Measurements from ENCODE around the gene AQP3. TPM values are rescaled to one million over a fixed set of nuclear protein-coding genes. Genes with fewer than 3 reads are reported as not detected.
"Not testable (repeated sequence)": the region's sequence is repeated elsewhere in the genome, so short reads cannot be mapped to it uniquely, and the experiment has no call there.

The AQP3 gene
- total RNA-seq, 2 experiments from 2014 or later = 2.8 to 10.4 TPM

GRCh38 chr9:33434317-33435105, 12.9 kb downstream of the AQP3 start:
- CTCF ChIA-PET = interaction anchor here (1.2 to 4.6 kb wide), 4 partner anchors 18 to 59 kb away, joined by 4 to 23 read pairs (median 10); no protein-coding TSS in a partner anchor
- ATAC-seq (no peak), DNase-seq (no peak)
- H3K27ac Mint-ChIP-seq = no peak overlapping the region
- peaks cover 11% of the 10 kb centered on the region for H3K4me1 Mint-ChIP-seq
- no peak overlapping the region for H3K4me3 Mint-ChIP-seq
- no peaks in the 10 kb centered on the region for H3K36me3 Mint-ChIP-seq
- no peaks in the 10 kb centered on the region for H3K27me3 Mint-ChIP-seq
- no peaks in the 10 kb centered on the region for H3K9me3 Mint-ChIP-seq (ENCODE audit: low read depth)

DNA sequence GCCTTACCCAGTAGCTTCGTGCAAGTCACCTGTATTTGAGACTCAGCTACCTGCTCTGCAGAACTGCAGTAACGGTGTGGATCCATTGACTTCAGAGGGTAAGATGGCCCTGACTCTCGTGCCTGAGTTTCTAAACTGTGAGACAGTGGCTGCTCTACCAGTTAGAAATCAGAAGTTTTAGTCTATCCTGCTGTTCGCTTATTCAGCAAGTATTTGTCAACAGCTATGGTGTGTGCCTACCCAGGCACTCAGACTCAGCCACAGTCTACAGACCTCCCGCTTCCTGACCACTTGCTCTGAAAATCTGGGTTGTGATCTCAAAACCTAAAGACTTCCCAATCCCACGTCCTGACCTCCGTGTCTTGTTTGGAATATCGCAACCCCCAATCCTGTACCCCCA, 13.5 kb downstream of the AQP3 start:
- no peak for ATAC-seq
- Mint-ChIP-seq H3K4me3 (no peak overlapping the region), H3K27me3 (no peaks in the 10 kb centered on the region), H3K9me3 (ENCODE audit: low read depth) (no peaks in the 10 kb centered on the region), H3K36me3 (no peaks in the 10 kb centered on the region), H3K27ac (no peak overlapping the region), H3K4me1 (peaks cover 11% of the 10 kb centered on the region)
- DNase-seq = no peak
- CTCF ChIA-PET = interaction anchor here (1.2 to 4.6 kb wide), 3 partner anchors 19 to 59 kb away, joined by 4 to 23 read pairs (median 5); no protein-coding TSS in a partner anchor

GRCh38 chr9:33431420-33431819, 16.0 kb downstream of the AQP3 start:
- Mint-ChIP-seq H3K36me3 (no peaks in the 10 kb centered on the region), H3K9me3 (ENCODE audit: low read depth) (no peaks in the 10 kb centered on the region), H3K27me3 (no peaks in the 10 kb centered on the region), H3K4me1 (peaks cover 5% of the 10 kb centered on the region), H3K27ac (no peak overlapping the region), H3K4me3 (no peak overlapping the region)
- ATAC-seq (no peak), DNase-seq (no peak)
- CTCF ChIA-PET = interaction anchor here (1.0 to 4.6 kb wide), 6 partner anchors 17 to 57 kb away, joined by 3 to 23 read pairs (median 5); no protein-coding TSS in a partner anchor

DNA sequence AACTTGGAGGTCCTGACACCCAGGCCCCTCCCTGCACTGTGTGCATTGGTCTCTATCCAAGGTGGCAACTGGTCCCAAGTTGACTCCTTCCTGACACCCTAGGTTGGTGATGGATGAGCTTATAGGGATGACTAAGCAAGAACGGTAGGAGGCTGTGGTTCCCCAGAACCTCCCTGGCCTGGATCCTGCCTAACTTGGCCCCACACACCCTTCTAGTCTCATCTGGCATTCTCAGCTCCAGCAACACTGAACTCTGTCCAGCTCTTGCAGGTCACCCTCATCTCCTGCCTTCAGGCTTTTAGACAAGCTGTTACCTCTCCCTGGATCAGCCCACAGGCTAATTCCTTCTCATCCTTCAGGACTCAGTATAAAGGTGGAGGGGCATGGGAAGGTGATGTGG, 16.5 kb downstream of the AQP3 start:
- no peak overlapping the region for H3K27ac Mint-ChIP-seq
- H3K4me3 Mint-ChIP-seq = no peak overlapping the region
- CTCF ChIA-PET = interaction anchor here (0.7 to 4.6 kb wide), 6 partner anchors 16 to 57 kb away, joined by 3 to 23 read pairs (median 4); no protein-coding TSS in a partner anchor
- no peak for DNase-seq
- H3K27me3 Mint-ChIP-seq = no peaks in the 10 kb centered on the region
- H3K9me3 Mint-ChIP-seq (ENCODE audit: low read depth) = no peaks in the 10 kb centered on the region
- no peaks in the 10 kb centered on the region for H3K36me3 Mint-ChIP-seq
- no peak for ATAC-seq
- H3K4me1 Mint-ChIP-seq = peaks cover 5% of the 10 kb centered on the region

DNA sequence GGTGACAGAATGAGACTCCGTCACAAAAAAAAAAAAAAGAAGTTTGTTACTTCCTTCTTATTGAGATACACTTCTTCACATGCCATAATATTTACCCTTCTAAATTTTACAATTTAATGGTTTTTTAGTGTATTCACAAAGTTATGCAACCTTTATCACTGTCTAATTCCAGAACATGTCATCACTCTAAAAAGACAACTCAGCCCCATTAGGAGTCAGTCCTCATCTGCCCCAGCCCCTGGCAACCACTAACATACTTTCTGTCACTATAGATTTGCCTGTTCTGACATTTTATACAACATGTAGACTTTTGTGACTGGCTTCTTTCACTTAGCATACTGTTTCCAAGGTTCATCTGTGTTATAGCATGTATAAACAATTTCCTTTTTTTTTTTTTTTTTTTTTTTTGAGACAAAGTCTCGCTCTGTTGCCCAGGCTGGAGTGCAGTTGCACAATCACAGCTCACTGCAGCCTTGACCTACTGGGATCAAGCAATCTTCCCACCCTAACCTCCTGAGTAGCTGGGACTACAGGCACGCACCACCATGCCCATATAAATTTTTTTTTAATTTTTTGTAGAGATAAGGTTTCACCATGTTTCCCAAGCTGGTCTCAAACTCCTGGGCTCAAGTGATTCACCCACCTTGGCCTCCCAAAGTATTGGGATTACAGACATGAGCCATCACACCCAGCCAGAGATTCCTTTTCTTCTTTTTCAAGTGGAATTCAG, 18.0 kb downstream of the AQP3 start:
- DNase-seq (no peak), ATAC-seq (no peak)
- Mint-ChIP-seq H3K27ac (no peak overlapping the region), H3K27me3 (no peaks in the 10 kb centered on the region), H3K4me1 (peaks cover 5% of the 10 kb centered on the region), H3K4me3 (no peak overlapping the region), H3K36me3 (no peaks in the 10 kb centered on the region), H3K9me3 (ENCODE audit: low read depth) (no peaks in the 10 kb centered on the region)
- CTCF ChIA-PET = no interaction called here

DNA sequence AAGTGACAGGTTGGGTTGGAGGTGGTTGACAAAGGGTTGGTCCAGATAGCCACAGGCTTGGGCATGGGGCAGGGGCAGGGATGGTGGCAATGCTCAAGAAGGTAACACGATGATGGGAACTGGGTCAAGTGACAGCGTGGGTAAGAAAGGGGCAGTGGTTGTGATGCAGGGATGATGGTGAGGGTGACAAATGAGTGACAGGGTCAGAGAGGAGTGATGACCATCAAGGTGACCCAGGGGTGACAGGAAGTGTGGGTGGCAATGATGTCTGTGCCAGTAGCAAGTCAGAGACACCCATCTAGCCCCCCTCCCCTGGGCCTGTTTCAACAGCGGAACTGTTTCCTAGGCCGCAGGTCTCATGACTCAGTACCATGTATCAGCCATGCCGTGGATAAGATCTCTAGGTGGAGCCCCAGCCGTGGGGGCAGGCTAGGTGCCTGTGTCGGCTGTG, 20.5 kb downstream of the AQP3 start:
- no peak for DNase-seq
- ATAC-seq = no peak
- Mint-ChIP-seq H3K27me3 (no peaks in the 10 kb centered on the region), H3K9me3 (ENCODE audit: low read depth) (no peaks in the 10 kb centered on the region), H3K27ac (no peak overlapping the region), H3K36me3 (no peaks in the 10 kb centered on the region), H3K4me1 (peaks cover 2% of the 10 kb centered on the region), H3K4me3 (no peak overlapping the region)
- CTCF ChIA-PET = no interaction called here

- H3K4me1 Mint-ChIP-seq = peaks cover 3% of the 10 kb centered on the region
- DNase-seq (no peak), ATAC-seq (no peak)
- no peaks in the 10 kb centered on the region for H3K27me3 Mint-ChIP-seq
- H3K27ac Mint-ChIP-seq = no peak overlapping the region
- H3K36me3 Mint-ChIP-seq = no peaks in the 10 kb centered on the region
- CTCF ChIA-PET = interaction anchor here (1.0 kb wide), 1 partner anchor 9 kb away, joined by 3 read pairs; no protein-coding TSS in a partner anchor
- H3K9me3 Mint-ChIP-seq (ENCODE audit: low read depth) = no peaks in the 10 kb centered on the region
- H3K4me3 Mint-ChIP-seq = no peak overlapping the region
These were observed 22.3 kb downstream of the AQP3 start for GRCh38 chr9:33425128-33425533.

GRCh38 chr9:33424492-33424891, 22.9 kb downstream of the AQP3 start:
- H3K27me3 Mint-ChIP-seq; DNase-seq; H3K4me1 Mint-ChIP-seq; H3K36me3 Mint-ChIP-seq; ATAC-seq; H3K4me3 Mint-ChIP-seq; H3K27ac Mint-ChIP-seq; H3K9me3 Mint-ChIP-seq (ENCODE audit: low read depth): not testable (repeated sequence)
- CTCF ChIA-PET = interaction anchor here (1.0 kb wide), 1 partner anchor 9 kb away, joined by 3 read pairs; no protein-coding TSS in a partner anchor

DNA sequence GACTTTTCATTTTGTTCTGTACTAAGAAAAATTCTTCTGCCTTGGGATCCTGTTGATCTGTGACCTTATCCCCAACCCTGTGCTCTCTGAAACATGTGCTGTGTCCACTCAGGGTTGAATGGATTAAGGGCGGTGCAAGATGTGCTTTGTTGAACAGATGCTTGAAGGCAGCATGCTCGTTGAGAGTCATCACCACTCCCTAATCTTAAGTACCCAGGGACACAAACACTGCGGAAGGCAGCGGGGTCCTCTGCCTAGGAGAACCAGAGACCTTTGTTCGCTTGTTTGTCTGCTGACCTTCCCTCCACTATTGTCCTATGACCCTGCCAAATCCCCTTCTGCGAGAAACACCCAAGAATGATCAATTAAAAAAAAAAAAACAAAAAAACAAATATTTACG, 23.4 kb downstream of the AQP3 start:
- ATAC-seq; H3K4me1 Mint-ChIP-seq; DNase-seq; CTCF ChIA-PET; H3K4me3 Mint-ChIP-seq; H3K9me3 Mint-ChIP-seq (ENCODE audit: low read depth); H3K27me3 Mint-ChIP-seq; H3K27ac Mint-ChIP-seq; H3K36me3 Mint-ChIP-seq: not testable (repeated sequence)

GRCh38 chr9:33419708-33420303, 27.6 kb downstream of the AQP3 start:
- Mint-ChIP-seq H3K27me3 (no peaks in the 10 kb centered on the region), H3K4me3 (no peak overlapping the region), H3K36me3 (no peaks in the 10 kb centered on the region), H3K9me3 (ENCODE audit: low read depth) (no peaks in the 10 kb centered on the region), H3K4me1 (peaks cover 36% of the 10 kb centered on the region), H3K27ac (no peak overlapping the region)
- DNase-seq = no peak
- ATAC-seq = no peak
- CTCF ChIA-PET = interaction anchor here (0.9 to 1.2 kb wide), 3 partner anchors 30 to 54 kb away, joined by 3 to 4 read pairs (median 3); partner anchors contain the start of gene NOL6

GRCh38 chr9:33418090-33418489, 29.3 kb downstream of the AQP3 start:
- ATAC-seq (no peak), DNase-seq (no peak)
- peaks cover 42% of the 10 kb centered on the region for H3K4me1 Mint-ChIP-seq
- no peaks in the 10 kb centered on the region for H3K9me3 Mint-ChIP-seq (ENCODE audit: low read depth)
- CTCF ChIA-PET = interaction anchor here (0.6 to 11.2 kb wide), 5 partner anchors 27 to 55 kb away, joined by 3 to 135 read pairs (median 54); partner anchors contain the start of genes AQP3 and NOL6
- no peak overlapping the region for H3K27ac Mint-ChIP-seq
- H3K27me3 Mint-ChIP-seq = no peaks in the 10 kb centered on the region
- H3K4me3 Mint-ChIP-seq = no peak overlapping the region
- no peaks in the 10 kb centered on the region for H3K36me3 Mint-ChIP-seq

GRCh38 chr9:33416996-33417395, 30.4 kb downstream of the AQP3 start:
- DNase-seq = peak; percentile 45
- ATAC-seq = no peak
- Mint-ChIP-seq H3K4me3 (no peak overlapping the region), H3K4me1 (peaks cover 42% of the 10 kb centered on the region), H3K9me3 (ENCODE audit: low read depth) (no peaks in the 10 kb centered on the region), H3K36me3 (no peaks in the 10 kb centered on the region), H3K27ac (peak overlapping the region; percentile 8), H3K27me3 (no peaks in the 10 kb centered on the region)
- CTCF ChIA-PET = interaction anchor here (1.0 to 11.2 kb wide), 8 partner anchors 12 to 130 kb away, joined by 3 to 135 read pairs (median 19); partner anchors contain the start of genes AQP3, NFX1 and NOL6

- peak; percentile 93 for DNase-seq
These were observed 31.8 kb downstream of the AQP3 start for GRCh38 chr9:33415501-33416038.

More at GRCh38 chr9:33415501-33416038, 31.8 kb downstream of the AQP3 start:
- peaks cover 42% of the 10 kb centered on the region for H3K4me1 Mint-ChIP-seq
- H3K27me3 Mint-ChIP-seq = no peaks in the 10 kb centered on the region
- peak overlapping the region; percentile 85 for H3K27ac Mint-ChIP-seq
- H3K36me3 Mint-ChIP-seq = no peaks in the 10 kb centered on the region
- CTCF ChIA-PET = interaction anchor here (0.6 to 11.2 kb wide), 22 partner anchors 10 to 464 kb away, joined by 3 to 135 read pairs (median 6); partner anchors contain the start of genes AQP3 and NOL6
- H3K4me3 Mint-ChIP-seq = no peak overlapping the region
- H3K9me3 Mint-ChIP-seq (ENCODE audit: low read depth) = no peaks in the 10 kb centered on the region
- ATAC-seq = peak; percentile 96

Measured in activated CD8-positive, alpha-beta memory T cell treated with anti-CD3 and anti-CD28 coated beads, Interleukin-2, amount 10 ng/mL, durations not matched to agents 7 days and 5 days (primary cell).